MG63 (cell line): ENCODE results near the gene IBTK. TPM values are rescaled to one million over a fixed set of nuclear protein-coding genes. Genes with fewer than 3 reads are reported as not detected.
"Not testable (repeated sequence)": the region's sequence is repeated elsewhere in the genome, so short reads cannot be mapped to it uniquely, and the experiment has no call there.

Source experiments
- DNase-seq: peaks from one replicate; pipeline ENCODE4 v3.0.0-alpha.2; 2020
- H3K27me3 ChIP-seq: fragments of 250-450 bp; sonication (Bioruptor Pico); 2 replicates; pipeline ENCODE4 v1.5.1; 2020; ENCODE audit warnings: mild to moderate bottlenecking, moderate library complexity
- H3K36me3 ChIP-seq: fragments of 250-450 bp; sonication (Bioruptor Pico); 2 replicates; pipeline ENCODE4 v1.5.1; 2020; ENCODE audit warnings: mild to moderate bottlenecking, moderate library complexity
- H3K4me3 ChIP-seq: fragments of 250-450 bp; sonication (Bioruptor Pico); 2 replicates; pipeline ENCODE4 v1.5.1; 2020; ENCODE audit warnings: mild to moderate bottlenecking, moderate library complexity
- H3K9me3 ChIP-seq: fragments of 250-450 bp; sonication (Bioruptor Pico); 2 replicates; pipeline ENCODE4 v1.5.1; 2020; ENCODE audit warnings: mild to moderate bottlenecking, moderate library complexity
- total RNA-seq: library from RNA; depleted of rRNA; stranded (reverse); fragments of >200 nt; shearing (Covaris generic); gene quantifications from 2 replicates; pipeline ENCODE4 v1.2.3, GENCODE V29; 2014; ENCODE audit warnings: low replicate concordance; rRNA removed

The IBTK gene
- total RNA-seq, 1 experiment from 2014 or later = 28.8 TPM

DNA sequence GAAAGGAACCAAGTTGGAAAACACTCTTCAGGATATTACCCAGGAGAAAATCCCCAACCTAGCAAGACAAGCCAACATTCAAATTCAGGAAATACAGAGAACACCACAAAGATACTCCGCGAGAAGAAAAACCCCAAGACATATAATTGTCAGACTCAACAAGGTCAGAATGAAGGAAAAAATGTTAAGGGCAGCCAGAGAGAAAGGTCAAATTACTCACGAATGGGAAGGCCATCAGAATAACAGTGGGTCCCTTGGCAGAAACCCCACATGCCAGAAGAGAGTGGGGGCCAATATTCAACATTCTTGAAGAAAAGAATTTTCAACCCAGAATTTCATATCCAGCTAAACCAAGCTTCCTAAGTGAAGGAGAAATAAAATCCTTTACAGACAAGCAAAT lies 94.8 kb downstream of the IBTK start:
- not testable (repeated sequence) for H3K27me3 ChIP-seq, DNase-seq, H3K9me3 ChIP-seq, H3K4me3 ChIP-seq, H3K36me3 ChIP-seq

DNA sequence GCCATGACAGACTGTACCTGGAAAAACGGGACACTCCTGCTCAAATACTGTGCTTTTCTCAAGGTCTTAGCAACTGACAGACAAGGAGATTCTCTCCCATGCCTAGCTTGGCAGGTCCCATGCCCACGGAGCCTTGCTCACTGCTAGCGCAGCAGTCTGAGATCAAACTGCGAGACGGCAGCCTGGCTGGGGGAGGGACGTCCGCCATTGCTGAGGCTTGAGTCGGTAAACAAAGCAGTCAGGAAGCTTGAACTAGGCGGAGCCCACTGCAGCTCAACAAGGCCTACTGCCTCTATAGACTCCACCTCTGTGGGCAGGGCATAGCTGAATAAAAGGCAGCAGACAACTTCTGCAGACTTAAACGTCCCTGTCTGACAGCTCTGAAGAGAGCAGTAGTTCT lies 96.4 kb downstream of the IBTK start:
- H3K36me3 ChIP-seq, H3K27me3 ChIP-seq, DNase-seq, H3K4me3 ChIP-seq, H3K9me3 ChIP-seq: not testable (repeated sequence)

DNA sequence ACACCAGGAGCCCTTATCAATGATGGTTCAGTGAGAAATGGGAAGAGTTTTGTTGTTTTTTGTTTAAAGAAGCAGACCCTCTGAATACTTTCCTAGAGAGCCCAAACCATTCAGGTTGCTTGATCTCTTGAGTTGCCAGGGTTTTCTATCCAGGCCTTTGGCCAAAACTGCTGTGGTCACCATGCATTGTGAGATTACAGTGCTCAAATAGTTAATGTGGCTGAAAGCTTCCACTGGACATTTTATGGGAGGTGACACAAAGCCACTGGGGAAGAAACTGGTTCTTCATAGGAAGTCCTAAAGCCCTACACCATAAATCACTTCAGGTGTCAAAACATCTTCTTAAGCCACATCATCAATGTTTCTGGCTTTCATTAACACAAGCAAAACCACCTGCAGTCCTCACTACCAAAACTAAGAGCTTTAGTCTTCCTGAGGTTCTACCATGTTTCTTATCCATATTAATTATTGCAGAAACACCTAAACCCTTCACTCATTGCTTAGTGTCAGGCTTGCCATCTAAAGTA lies 101.6 kb downstream of the IBTK start:
- Histone ChIP-seq H3K9me3 (no peaks in the 10 kb centered on the region), H3K36me3 (no peaks in the 10 kb centered on the region), H3K4me3 (no peak overlapping the region), H3K27me3 (no peaks in the 10 kb centered on the region)
- no peak for DNase-seq

DNA sequence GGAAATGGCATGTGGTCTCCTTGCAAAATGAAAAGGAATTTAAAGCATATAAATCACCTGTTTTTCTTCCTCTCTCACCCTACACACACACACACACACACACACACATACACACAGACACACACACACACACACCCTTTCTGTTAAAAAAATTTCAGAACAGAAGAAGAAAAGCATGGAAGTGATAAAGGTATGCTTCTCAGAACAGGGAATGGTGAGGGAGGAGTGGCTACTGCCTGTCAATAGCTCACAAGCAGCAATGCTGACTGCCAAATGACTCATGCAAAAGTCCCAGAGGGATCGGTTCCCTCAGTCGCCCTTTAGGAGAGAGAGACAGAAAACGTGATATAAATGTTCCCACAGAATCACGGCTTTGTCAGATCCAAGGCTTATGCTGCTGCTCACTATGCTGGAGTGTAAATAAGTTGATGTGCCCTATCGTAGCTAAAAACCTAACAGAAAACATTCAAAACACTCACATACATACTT lies 102.6 kb downstream of the IBTK start:
- no peaks in the 10 kb centered on the region for H3K36me3 ChIP-seq
- DNase-seq = peak; percentile 87
- no peaks in the 10 kb centered on the region for H3K9me3 ChIP-seq
- H3K27me3 ChIP-seq = no peaks in the 10 kb centered on the region
- no peak overlapping the region for H3K4me3 ChIP-seq

DNA sequence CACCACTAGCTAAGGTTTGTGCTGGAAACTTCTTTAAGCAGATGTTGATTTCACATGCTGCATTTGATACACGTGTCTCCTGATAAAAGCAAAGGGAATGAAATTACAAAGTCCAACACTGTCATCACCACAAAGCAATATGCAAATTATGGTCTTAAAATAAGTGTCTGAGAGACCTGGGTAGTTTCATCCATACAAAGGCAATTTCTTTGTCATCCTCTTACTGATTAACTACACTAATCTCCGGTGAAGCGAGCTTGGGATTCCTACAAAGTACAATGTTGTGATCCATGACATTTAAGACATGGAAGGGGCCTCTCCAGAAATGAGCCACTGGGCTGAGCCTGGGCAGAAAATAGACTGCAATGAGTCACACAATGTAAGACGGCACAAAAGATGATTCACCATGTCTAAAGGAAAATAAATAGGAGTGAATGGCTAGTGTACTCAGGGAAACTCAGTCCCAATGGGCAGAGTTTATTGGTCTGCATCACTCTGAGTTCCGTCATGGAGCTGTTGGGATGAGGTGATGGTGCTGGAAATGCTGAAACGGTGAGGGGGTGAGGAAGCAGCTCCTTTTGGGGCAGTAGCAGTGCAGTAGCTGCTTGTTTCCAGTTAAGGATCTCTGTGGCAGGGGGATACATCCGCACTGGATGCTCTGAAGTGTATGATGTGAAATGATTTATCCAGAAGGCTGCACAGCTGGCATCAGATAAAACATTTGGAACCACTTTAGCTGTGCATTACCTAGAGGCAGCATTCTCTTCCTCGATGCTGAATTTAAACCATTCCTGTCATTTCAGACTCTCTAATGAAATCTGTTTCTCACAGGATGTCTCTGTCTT lies 103.3 kb downstream of the IBTK start:
- no peak overlapping the region for H3K4me3 ChIP-seq
- no peaks in the 10 kb centered on the region for H3K36me3 ChIP-seq
- peak; percentile 82 for DNase-seq
- H3K27me3 ChIP-seq = no peaks in the 10 kb centered on the region
- H3K9me3 ChIP-seq = no peaks in the 10 kb centered on the region

DNA sequence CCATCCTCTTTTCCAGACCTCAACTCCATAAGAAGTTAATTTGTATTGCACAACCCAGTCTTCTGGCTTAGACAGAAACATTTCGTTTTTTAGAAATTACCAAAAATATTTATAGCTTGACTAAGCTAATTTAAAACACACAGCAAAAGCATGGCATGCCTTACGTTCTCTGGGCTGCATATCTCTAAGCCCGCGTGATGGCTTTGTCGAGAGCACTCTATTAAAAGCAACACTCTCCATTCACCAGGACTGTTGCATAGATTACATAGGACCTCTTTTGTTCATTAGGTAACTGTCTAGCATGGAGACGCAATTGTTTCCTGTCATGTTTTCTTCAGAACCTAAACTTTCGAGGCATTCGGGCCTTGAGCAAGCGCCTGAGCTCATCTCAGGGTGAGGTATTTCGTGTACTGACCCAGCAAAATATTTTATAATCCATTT lies 104.5 kb downstream of the IBTK start:
- H3K4me3 ChIP-seq = no peak overlapping the region
- no peaks in the 10 kb centered on the region for H3K9me3 ChIP-seq
- H3K27me3 ChIP-seq = no peaks in the 10 kb centered on the region
- H3K36me3 ChIP-seq = no peaks in the 10 kb centered on the region
- DNase-seq = no peak

DNA sequence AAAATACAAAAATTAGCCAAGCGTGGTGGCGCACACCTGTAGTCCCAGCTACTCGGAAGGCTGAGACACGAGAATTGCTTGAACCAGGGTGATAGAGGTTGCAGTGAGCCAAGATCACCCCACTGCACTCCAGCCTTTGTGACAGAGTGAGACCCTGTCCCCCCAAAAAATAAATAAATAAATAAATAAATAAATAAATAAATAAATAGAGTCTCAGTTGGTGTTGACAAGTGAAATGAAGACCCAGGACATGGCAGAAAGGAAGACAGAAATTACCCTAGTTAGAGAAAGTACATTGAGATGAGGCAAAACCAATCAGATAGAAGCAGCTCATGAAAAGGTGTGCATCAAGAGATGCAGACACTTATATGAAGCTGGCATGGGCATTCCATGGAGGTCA lies 105.0 kb downstream of the IBTK start:
- no peaks in the 10 kb centered on the region for H3K36me3 ChIP-seq
- no peaks in the 10 kb centered on the region for H3K27me3 ChIP-seq
- DNase-seq = no peak
- H3K9me3 ChIP-seq = no peaks in the 10 kb centered on the region
- no peak overlapping the region for H3K4me3 ChIP-seq

DNA sequence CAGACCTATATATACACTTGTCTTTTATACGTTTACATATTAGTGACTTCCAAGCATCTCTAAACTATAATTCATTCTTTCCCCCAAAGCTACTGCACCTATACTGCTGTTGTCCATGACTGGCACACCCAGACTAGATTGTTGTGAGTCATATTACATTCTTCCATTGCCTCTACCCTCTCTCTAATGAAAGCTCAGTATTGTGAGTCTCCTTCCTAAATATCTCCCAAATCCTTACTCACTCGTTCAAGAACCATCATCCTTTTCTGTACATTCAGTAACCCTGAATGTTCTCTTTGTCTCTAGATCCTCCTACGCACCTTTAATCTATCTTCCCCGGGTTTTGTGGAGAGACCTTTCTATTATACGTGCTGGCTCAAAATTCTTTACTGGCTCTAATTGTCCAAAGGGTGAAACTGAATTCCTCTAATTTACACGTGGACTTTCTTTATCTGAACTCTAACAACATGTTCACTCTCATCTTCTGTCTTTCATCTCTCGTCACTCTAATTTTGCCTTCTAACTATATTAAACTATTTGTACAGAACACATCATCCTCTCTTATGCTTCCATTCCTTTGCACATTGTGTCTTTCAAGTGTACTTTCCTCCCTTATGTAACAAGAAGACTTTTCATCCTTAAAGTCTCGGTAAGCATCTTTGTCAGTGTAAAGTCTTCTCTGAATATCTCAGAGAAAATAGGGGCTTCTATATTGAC lies 109.3 kb downstream of the IBTK start:
- Histone ChIP-seq H3K36me3 (no peaks in the 10 kb centered on the region), H3K4me3 (no peak overlapping the region), H3K27me3 (no peaks in the 10 kb centered on the region), H3K9me3 (no peaks in the 10 kb centered on the region)
- DNase-seq = no peak

DNA sequence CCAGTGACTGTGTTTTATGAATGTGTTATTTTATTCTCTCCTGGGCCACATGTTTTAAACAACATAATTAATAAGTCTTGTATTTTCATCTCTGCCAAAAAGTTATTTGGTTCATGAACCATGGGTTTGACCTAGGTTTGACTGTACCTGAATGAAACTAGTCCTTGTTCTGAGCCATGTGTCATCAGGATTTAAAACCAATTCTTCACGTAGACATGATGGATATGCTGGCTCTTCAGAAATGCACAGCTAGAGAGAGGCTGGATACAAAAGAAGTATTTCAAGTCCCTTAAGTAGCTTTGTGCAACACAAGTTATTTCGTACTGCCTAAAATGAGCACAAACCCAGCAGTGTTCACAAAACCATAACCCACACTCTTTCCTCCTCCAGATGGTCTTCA lies 116.1 kb downstream of the IBTK start:
- Histone ChIP-seq H3K27me3 (no peaks in the 10 kb centered on the region), H3K9me3 (peaks cover 2% of the 10 kb centered on the region; the same call in 1 of the 2 replicates), H3K4me3 (no peak overlapping the region), H3K36me3 (no peaks in the 10 kb centered on the region)
- DNase-seq = no peak

DNA sequence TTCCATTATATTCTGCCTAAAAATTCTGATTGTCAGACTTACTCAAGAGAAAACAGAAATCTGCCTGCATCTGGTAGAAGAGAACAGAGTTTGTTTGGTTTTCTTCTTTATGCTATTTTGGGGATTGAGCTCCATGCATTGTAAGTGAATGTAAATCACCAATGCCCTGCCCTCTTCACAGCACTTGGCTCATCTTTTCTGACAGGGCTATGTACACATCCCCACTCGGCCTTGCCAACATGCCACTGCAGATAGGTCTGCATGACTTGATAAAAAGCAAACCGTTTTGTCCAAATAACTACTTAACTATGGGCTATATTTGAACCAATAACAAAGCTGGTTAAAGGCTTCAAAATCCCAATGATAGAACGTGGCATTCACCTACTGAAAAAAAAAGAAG lies 117.7 kb downstream of the IBTK start:
- peaks cover 4% of the 10 kb centered on the region; the same call in 1 of the 2 replicates for H3K9me3 ChIP-seq
- no peaks in the 10 kb centered on the region for H3K27me3 ChIP-seq
- DNase-seq = no peak
- H3K4me3 ChIP-seq = no peak overlapping the region
- H3K36me3 ChIP-seq = no peaks in the 10 kb centered on the region

DNA sequence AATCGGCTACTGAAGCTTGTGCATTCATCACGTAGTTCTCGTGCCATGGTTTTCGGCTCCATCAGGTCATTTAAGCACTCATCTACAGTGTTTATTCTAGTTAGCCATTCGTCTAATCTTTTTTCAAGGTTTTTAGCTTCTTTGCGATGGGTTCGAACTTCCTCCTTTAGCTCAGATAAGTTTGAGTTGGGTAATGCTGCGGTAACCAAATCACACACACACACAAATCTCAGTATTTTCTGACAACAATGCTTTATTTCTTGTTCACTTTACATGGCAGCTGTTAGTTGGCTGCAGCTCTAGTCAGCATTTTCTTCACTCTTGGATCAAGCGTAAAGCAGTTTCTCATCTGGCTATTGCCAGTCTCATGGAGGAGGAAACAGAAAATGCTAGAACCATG lies 118.6 kb downstream of the IBTK start:
- H3K4me3 ChIP-seq = not testable (repeated sequence)

DNA sequence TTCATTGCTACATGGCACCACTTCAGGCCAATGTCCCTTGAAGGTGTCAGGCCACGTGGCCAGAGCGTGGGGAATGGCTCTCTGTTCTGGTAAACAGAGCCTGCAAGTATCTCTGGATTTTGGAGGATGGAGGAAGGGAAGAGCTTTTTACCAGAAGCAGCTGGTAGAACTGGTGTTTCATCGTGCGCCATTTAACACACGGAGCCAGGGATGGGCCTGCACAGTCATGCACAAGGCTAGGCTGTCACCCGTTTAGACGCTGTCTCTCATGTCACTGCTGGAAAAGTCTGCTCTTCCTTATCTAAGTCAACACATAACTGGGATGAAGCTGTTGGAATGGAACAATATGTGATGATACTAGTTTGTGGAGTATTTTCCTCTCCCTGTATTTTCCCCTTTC lies 123.9 kb downstream of the IBTK start:
- H3K4me3 ChIP-seq = no peak overlapping the region
- DNase-seq = no peak
- H3K36me3 ChIP-seq = no peaks in the 10 kb centered on the region
- peaks cover 4% of the 10 kb centered on the region; the same call in 1 of the 2 replicates for H3K9me3 ChIP-seq
- no peaks in the 10 kb centered on the region for H3K27me3 ChIP-seq

More for the DNA sequence above, 118.6 kb downstream of the IBTK start:
- not testable (repeated sequence) for H3K9me3 ChIP-seq, H3K36me3 ChIP-seq, DNase-seq, H3K27me3 ChIP-seq

Other genes with a start within 250 kb of the IBTK start
- 6.2 and 7.9 TPM in 2 replicates for gene TPBG, start 116.1 kb upstream of the IBTK start, total RNA-seq